H1 (cell line): ENCODE data around the gene TOMM7. TPM values are rescaled to one million over a fixed set of nuclear protein-coding genes. Genes with fewer than 3 reads are reported as not detected.

Experiments used
- CTCF ChIA-PET: fragments of 300-600 bp; sonication (Branson Sonifier 250); formaldehyde crosslinking; loops from one replicate; lab custom pipeline; 2021; ENCODE audit not compliant: partially characterized antibody; lab: Charles Lee
- POLR2A ChIA-PET: fragments of 300-600 bp; sonication (Branson Sonifier 250); formaldehyde crosslinking; loops from one replicate; lab custom pipeline; 2021; ENCODE audit warnings: inconsistent platforms; ENCODE audit not compliant: partially characterized antibody; lab: Charles Lee
- DNase-seq, 2 experiments: peaks; one replicate each; pipeline versions ENCODE4 v3.0.0 to v3.0.0-alpha.2; 2010 to 2022; ENCODE audit warnings: low spot score in 2 of 2, low read depth in 1 of 2, mixed read lengths in 1 of 2
- FAIRE-seq: peaks from 2 replicates; lab custom pipeline; 2011; peaks lifted over from hg19 to GRCh38; lab: Jason Lieb, UNC
- H2AFZ ChIP-seq: 2 replicates; pipeline ENCODE4 v1.8.1; 2012; ENCODE audit warnings: low read length, inconsistent platforms
- H2AK5ac ChIP-seq: 2 replicates; pipeline ENCODE4 v1.6.1; 2013; ENCODE audit warnings: low read depth, low read length
- H2BK120ac ChIP-seq: replicated peaks from 2 replicates; pipeline ENCODE3; 2013; ENCODE audit warnings: low read depth, low read length, inconsistent platforms
- H2BK12ac ChIP-seq: 2 replicates; pipeline ENCODE4 v1.6.1; 2013; ENCODE audit warnings: low read depth, low read length
- H2BK15ac ChIP-seq: 2 replicates; pipeline ENCODE4 v1.6.1; 2013; ENCODE audit warnings: low read length
- H2BK20ac ChIP-seq: 2 replicates; pipeline ENCODE4 v1.6.1; 2013; ENCODE audit warnings: low read length
- H2BK5ac ChIP-seq: 2 replicates; pipeline ENCODE4 v1.6.1; 2013; ENCODE audit warnings: low read depth, low read length
- H3K14ac ChIP-seq: 2 replicates; pipeline ENCODE4 v1.6.1; 2013; ENCODE audit warnings: inconsistent platforms; ENCODE audit not compliant: insufficient read length
- H3K18ac ChIP-seq: 2 replicates; pipeline ENCODE4 v1.6.1; 2013; ENCODE audit warnings: low read length; ENCODE audit errors: extremely low read depth
- H3K23ac ChIP-seq: 2 replicates; pipeline ENCODE4 v1.6.1; 2013; ENCODE audit warnings: inconsistent platforms; ENCODE audit not compliant: insufficient read length
- H3K23me2 ChIP-seq: 2 replicates; pipeline ENCODE4 v1.6.1; 2013; ENCODE audit warnings: low read depth, low read length
- H3K27ac ChIP-seq: 2 replicates; pipeline ENCODE4 v1.6.1; 2011; ENCODE audit warnings: low read depth, low read length, inconsistent platforms
- H3K27me3 ChIP-seq, 4 experiments: replicated peaks in 1 of 4; 1 replicate in 1 of 4; 2 replicates in 3 of 4; pipeline versions ENCODE4 v1.6.1 to v1.8.1; 2011 to 2013; ENCODE audit warnings: low read length in 3 of 4, mild to moderate bottlenecking in 3 of 4, inconsistent platforms in 2 of 4, mixed read lengths in 2 of 4, moderate library complexity in 1 of 4; ENCODE audit not compliant: control insufficient read depth in 3 of 4, insufficient read depth in 3 of 4; ENCODE audit errors: extremely low read depth in 1 of 4
- H3K36me3 ChIP-seq, 4 experiments: 2 replicates each; pipeline versions ENCODE4 v1.6.1 to v1.8.1; 2011 to 2013; ENCODE audit warnings: mild to moderate bottlenecking in 4 of 4, low read length in 3 of 4, moderate library complexity in 2 of 4, control low read depth in 1 of 4, inconsistent platforms in 1 of 4; ENCODE audit not compliant: insufficient read depth in 4 of 4, control insufficient read depth in 2 of 4
- H3K4ac ChIP-seq: replicated peaks from 2 replicates; pipeline ENCODE3; 2013; ENCODE audit warnings: low read length, low read depth, mixed read lengths, inconsistent platforms; ENCODE audit not compliant: insufficient read length
- H3K4me1 ChIP-seq, 4 experiments: replicated peaks in 1 of 4; 1 replicate in 1 of 4; 2 replicates in 3 of 4; pipeline versions ENCODE4 v1.6.1 to v1.8.1; 2011 to 2013; ENCODE audit warnings: low read length in 3 of 4, inconsistent platforms in 2 of 4, mixed read lengths in 1 of 4; ENCODE audit not compliant: insufficient read depth in 4 of 4, control insufficient read depth in 3 of 4
- H3K4me2 ChIP-seq, 2 experiments: 2 replicates each; pipeline versions ENCODE4 v1.6.1 to v1.8.1; 2011 to 2013; ENCODE audit warnings: low read depth in 2 of 2, low read length in 2 of 2, control low read depth in 1 of 2, inconsistent platforms in 1 of 2, mild to moderate bottlenecking in 1 of 2; ENCODE audit not compliant: insufficient read depth in 1 of 2
- H3K4me3 ChIP-seq, 4 experiments: fragments of 200-600, 300-600 bp in 1 of 4; sonication (generic), shearing (Covaris generic), sonication (Bioruptor Twin) in 1 of 4; 2 replicates each; pipeline versions ENCODE4 v1.5.1 to v1.8.1; 2011 to 2016; ENCODE audit warnings: low read length in 4 of 4, low read depth in 3 of 4, control low read depth in 2 of 4, inconsistent platforms in 2 of 4, mild to moderate bottlenecking in 2 of 4, mixed read lengths in 1 of 4, moderate library complexity in 1 of 4; ENCODE audit not compliant: insufficient read depth in 2 of 4; ENCODE audit errors: extremely low read depth in 1 of 4
- H3K56ac ChIP-seq: replicated peaks from 2 replicates; pipeline ENCODE3; 2013; ENCODE audit warnings: low read depth, mild to moderate bottlenecking, mixed read lengths, low read length, inconsistent platforms; ENCODE audit not compliant: insufficient read length
- H3K79me1 ChIP-seq: 2 replicates; pipeline ENCODE4 v1.6.1; 2013; ENCODE audit warnings: low read depth, low read length, control low read depth
- H3K79me2 ChIP-seq, 2 experiments: 2 replicates each; pipeline versions ENCODE4 v1.6.1 to v1.8.1; 2012 to 2013; ENCODE audit warnings: low read length in 2 of 2, mild to moderate bottlenecking in 2 of 2, inconsistent platforms in 1 of 2; ENCODE audit not compliant: insufficient read depth in 2 of 2, control insufficient read depth in 1 of 2
- H3K9ac ChIP-seq, 4 experiments: replicated peaks in 1 of 4; 1 replicate in 1 of 4; 2 replicates in 3 of 4; pipeline versions ENCODE4 v1.6.1 to v1.8.1; 2011 to 2013; ENCODE audit warnings: low read depth in 3 of 4, low read length in 3 of 4, control low read depth in 2 of 4, mild to moderate bottlenecking in 2 of 4, moderate library complexity in 2 of 4, inconsistent platforms in 1 of 4; ENCODE audit errors: extremely low read depth in 1 of 4
- H3K9me3 ChIP-seq, 2 experiments: 2 replicates each; pipeline versions ENCODE4 v1.6.1 to v1.8.1; 2012 to 2013; ENCODE audit warnings: mild to moderate bottlenecking in 2 of 2, moderate library complexity in 2 of 2, control low read depth in 1 of 2, inconsistent platforms in 1 of 2, low read depth in 1 of 2, low read length in 1 of 2, mixed read lengths in 1 of 2; ENCODE audit not compliant: insufficient read depth in 2 of 2
- H4K20me1 ChIP-seq, 2 experiments: replicated peaks in 1 of 2; 2 replicates each; pipeline versions ENCODE3 to v1.8.1; 2011 to 2013; ENCODE audit warnings: inconsistent platforms in 2 of 2, low read length in 2 of 2, mild to moderate bottlenecking in 1 of 2; ENCODE audit not compliant: insufficient read depth in 2 of 2, control insufficient read depth in 1 of 2
- H4K5ac ChIP-seq: 2 replicates; pipeline ENCODE4 v1.6.1; 2013; ENCODE audit warnings: low read length, low read depth, mixed read lengths, inconsistent platforms; ENCODE audit not compliant: insufficient read length
- H4K8ac ChIP-seq: 2 replicates; pipeline ENCODE4 v1.8.0; 2013; ENCODE audit warnings: mild to moderate bottlenecking, moderate library complexity, low read length, inconsistent platforms; ENCODE audit not compliant: insufficient read depth; ENCODE audit errors: extremely low read depth
- H4K91ac ChIP-seq: replicated peaks from 2 replicates; pipeline ENCODE3; 2013; ENCODE audit warnings: low read length, mixed read lengths, inconsistent platforms; ENCODE audit not compliant: insufficient read length
- ATF2 ChIP-seq: IDR thresholded peaks from 2 replicates; pipeline ENCODE4 v1.6.1; 2012; ENCODE audit warnings: low read length, inconsistent platforms
- BCL11A ChIP-seq, 2 experiments: IDR thresholded peaks; one replicate each; pipeline ENCODE4 v1.6.1; 2011; ENCODE audit warnings: low read depth in 2 of 2, low read length in 2 of 2, mild to moderate bottlenecking in 2 of 2
- FOSL1 ChIP-seq: IDR thresholded peaks from 2 replicates; pipeline ENCODE4 v1.6.1; 2011; ENCODE audit warnings: mild to moderate bottlenecking, low read depth, low read length, moderate library complexity; ENCODE audit not compliant: insufficient read depth
- KDM1A ChIP-seq: fragments of 200-600, 300-600 bp; sonication (generic); IDR thresholded peaks from 2 replicates; pipeline ENCODE4 v1.7.1; 2016; ENCODE audit warnings: mild to moderate bottlenecking, low read length, borderline replicate concordance
- MAX ChIP-seq: IDR thresholded peaks from 2 replicates; pipeline ENCODE4 v1.6.1; 2012; ENCODE audit warnings: inconsistent platforms
- RBBP5 ChIP-seq: IDR thresholded peaks from 2 replicates; pipeline ENCODE4 v1.7.1; 2012; ENCODE audit warnings: low read depth, mild to moderate bottlenecking, inconsistent platforms, low read length, moderate library complexity, borderline replicate concordance
- SIX5 ChIP-seq: IDR thresholded peaks from 2 replicates; pipeline ENCODE4 v1.6.1; 2011; ENCODE audit warnings: mild to moderate bottlenecking, low read depth, low read length
- TCF12 ChIP-seq: IDR thresholded peaks from 2 replicates; pipeline ENCODE4 v1.6.1; 2011; ENCODE audit warnings: low read depth, mild to moderate bottlenecking, low read length
- USF2 ChIP-seq: IDR thresholded peaks from 2 replicates; pipeline ENCODE4 v1.6.1; 2011; ENCODE audit warnings: low read length, improper control_type of control experiment
- ZNF274 ChIP-seq: IDR thresholded peaks from 2 replicates; pipeline ENCODE4 v1.7.0; 2012; ENCODE audit warnings: low read length, borderline replicate concordance; ENCODE audit errors: extremely low read depth
- WGBS, 2 experiments: shearing (Covaris generic) in 1 of 2; methylation state at CpG; one replicate each; pipeline versions ENCODE4 v1.1.6 to v1.1.7; 2013 to 2015; ENCODE audit warnings: low lambda C conversion rate in 2 of 2, mixed read lengths in 2 of 2, inconsistent platforms in 1 of 2, low coverage in 1 of 2, missing lambda C conversion rate in 1 of 2; ENCODE audit not compliant: insufficient replicate concordance in 2 of 2, insufficient coverage in 1 of 2, insufficient read length in 1 of 2; ENCODE audit errors: extremely low coverage in 1 of 2, missing lambda C conversion rate in 1 of 2; 5-methylcytosine and 5-hydroxymethylcytosine counted together
- polyA plus RNA-seq, 7 experiments: library from polyadenylated mRNA; depleted of rRNA in 3 of 7; stranded (reverse) in 5 of 7; unstranded in 2 of 7; fragments of >200 nt in 5 of 7; fragments of 200-250 nt in 2 of 7; gene quantifications; 1 replicate in 5 of 7; 2 replicates in 1 of 7; 4 replicates in 1 of 7; pipeline versions ENCODE4 v1.2.1 to v1.2.3, GENCODE V29; 2011 to 2013; ENCODE audit warnings: missing spikeins in 2 of 7, mixed read lengths in 2 of 7
- total RNA-seq: library from RNA; stranded (reverse); fragmentation: NEBNext Ultra II Directional; extraction: Animal tissue kit (Norgen Biotek cat#: 25700); gene quantifications from 2 replicates; pipeline ENCODE4 v1.2.1, GENCODE V29; 2021

TOMM7 gene
- total and polyA plus RNA-seq, 2 of the 8 experiments (the other 6 are each of a cell fraction or from before 2014, with no cell fraction given) = 389 to 508 TPM

GRCh38 chr7:22842383-22842941 lies 19.8 kb upstream of the TOMM7 start:
- Histone ChIP-seq H3K79me1 (no peaks in the 10 kb centered on the region), H3K14ac (no peak overlapping the region), H3K9ac (no peak overlapping the region), H3K4ac (no peak overlapping the region), H3K9me3 (no peaks in the 10 kb centered on the region), H2BK20ac (no peak overlapping the region), H3K4me3 (no peak overlapping the region), H4K8ac (no peak overlapping the region), H2AFZ (peak overlapping the region; percentile 95; the same call in 1 of the 2 replicates), H3K23ac (no peak overlapping the region), H3K27ac (no peak overlapping the region), H3K56ac (no peak overlapping the region), H4K5ac (no peak overlapping the region), H2BK15ac (peak overlapping the region; percentile 90; the same call in 1 of the 2 replicates), H3K23me2 (no peaks in the 10 kb centered on the region), H2BK5ac (peak overlapping the region; percentile 95), H4K91ac (peak overlapping the region; percentile 8), H4K20me1 (no peaks in the 10 kb centered on the region), H2AK5ac (no peak overlapping the region), H3K36me3 (no peaks in the 10 kb centered on the region), H3K18ac (no peak overlapping the region), H3K4me1 (peaks cover 6 to 7% (median 6%) of the 10 kb centered on the region in 4 experiments; a peak in 6 of 7 replicates), H2BK12ac (peak overlapping the region; percentile 90), H3K79me2 (no peaks in the 10 kb centered on the region), H3K4me2 (no peak overlapping the region), H2BK120ac (peak overlapping the region; percentile 38), H3K27me3 (no peaks in the 10 kb centered on the region)
- ChIA-PET POLR2A (interaction anchor here (0.9 kb wide), 1 partner anchor 32 kb away, joined by 3 read pairs; no protein-coding TSS in a partner anchor), CTCF (interaction anchor here (0.9 to 1.0 kb wide), 2 partner anchors 15 to 60 kb away, joined by 3 read pairs; no protein-coding TSS in a partner anchor)
- WGBS, 2 experiments = 77% methylated on average over 6 of the region's 6 CpGs; no CpG with 5 or more reads in 1 of the 2 experiments
- TF ChIP-seq FOSL1 = no peak
- TF ChIP-seq KDM1A = no peak
- no peak for TF ChIP-seq RBBP5
- no peak for TF ChIP-seq SIX5
- no peak for TF ChIP-seq BCL11A (IDR thresholded peaks at IDR 0.05; ENCODE audit: low read depth in 2 of 2, low read length in 2 of 2)
- no peak for TF ChIP-seq USF2
- TF ChIP-seq TCF12 = no peak
- no peak for TF ChIP-seq ZNF274
- TF ChIP-seq MAX = no peak
- TF ChIP-seq ATF2 = no peak
- DNase-seq (no peak), FAIRE-seq (no peak)
